ENCODE measurements around the gene FAHD2B. TPM values are rescaled to one million over a fixed set of nuclear protein-coding genes. Genes with fewer than 3 reads are reported as not detected.
"Not testable (repeated sequence)": the region's sequence is repeated elsewhere in the genome, so short reads cannot be mapped to it uniquely, and the experiment has no call there.

The FAHD2B gene
- total and polyA plus RNA-seq, 4 experiments from 2014 or later: 13.3 to 25.2 (median 21.0) TPM

- H3K27ac ChIP-seq (ENCODE audit: low read depth, low read length); H3K27me3 Mint-ChIP-seq; H3K36me3 Mint-ChIP-seq; H3K4me1 Mint-ChIP-seq; H3K27me3 ChIP-seq (ENCODE audit: insufficient read depth, low read length); DNase-seq; H3K4me3 ChIP-seq (ENCODE audit: low read length in 2 of 2); CTCF ChIA-PET (ENCODE audit: partially characterized antibody); H3K36me3 ChIP-seq (ENCODE audit: insufficient read depth, low read length); H3K9me3 Mint-ChIP-seq; H3K4me3 Mint-ChIP-seq; H3K4me1 ChIP-seq (ENCODE audit: insufficient read depth, low read length); POLR2A ChIA-PET (ENCODE audit: partially characterized antibody); H3K27ac Mint-ChIP-seq; H3K9me3 ChIP-seq (ENCODE audit: control insufficient read depth in 1 of 2, low read length in 2 of 2); intact Hi-C loops (cut with micrococcal nuclease): not testable (repeated sequence)
Observed at GRCh38 chr2:97045895-97046499, 48.7 kb downstream of the FAHD2B start.

Other genes with a start within 250 kb of the FAHD2B start
- 10 to 100 TPM; 24.4 to 24.5 TPM for gene ANKRD39, start 236.9 kb downstream of the FAHD2B start, total RNA-seq
- 10 to 100 TPM; 18.7 to 42.5 TPM for gene ANKRD39, start 236.9 kb downstream of the FAHD2B start, polyA plus RNA-seq
- gene SEMA4C, start 224.8 kb downstream of the FAHD2B start, total RNA-seq: 10 to 100 TPM; 72.6 to 77.0 TPM
- gene SEMA4C, start 224.8 kb downstream of the FAHD2B start, polyA plus RNA-seq: 1 to 10 TPM; 2.3 to 8.1 TPM
- 1 to 10 TPM in 1 of 2 experiments, under 1 TPM in 1; 0.73 to 1.0 TPM for gene FAM178B, start 108.3 kb downstream of the FAHD2B start, total RNA-seq
- not detected for gene FAM178B, start 108.3 kb downstream of the FAHD2B start, polyA plus RNA-seq
- gene ANKRD36, start 18.3 kb upstream of the FAHD2B start, total RNA-seq: 10 to 100 TPM; 70.9 to 83.4 TPM
- gene ANKRD36, start 18.3 kb upstream of the FAHD2B start, polyA plus RNA-seq: 10 to 100 TPM in 1 of 2 donors, 1 to 10 TPM in 1; 3.2 to 16.9 TPM

Data from CD4-positive, alpha-beta memory T cell (primary cell).